RCC 7860 (cell line): ENCODE data around the gene LAPTM5.
"Not testable (repeated sequence)": the region's sequence is repeated elsewhere in the genome, so short reads cannot be mapped to it uniquely, and the experiment has no call there.

ENCODE experiments used
- DNase-seq: peaks from one replicate; pipeline ENCODE4 v3.0.0-alpha.2; 2015; ENCODE audit warnings: low spot score
- FAIRE-seq: peaks from 2 replicates; lab custom pipeline; 2012; peaks lifted over from hg19 to GRCh38; lab: Jason Lieb, UNC

The LAPTM5 gene

DNA sequence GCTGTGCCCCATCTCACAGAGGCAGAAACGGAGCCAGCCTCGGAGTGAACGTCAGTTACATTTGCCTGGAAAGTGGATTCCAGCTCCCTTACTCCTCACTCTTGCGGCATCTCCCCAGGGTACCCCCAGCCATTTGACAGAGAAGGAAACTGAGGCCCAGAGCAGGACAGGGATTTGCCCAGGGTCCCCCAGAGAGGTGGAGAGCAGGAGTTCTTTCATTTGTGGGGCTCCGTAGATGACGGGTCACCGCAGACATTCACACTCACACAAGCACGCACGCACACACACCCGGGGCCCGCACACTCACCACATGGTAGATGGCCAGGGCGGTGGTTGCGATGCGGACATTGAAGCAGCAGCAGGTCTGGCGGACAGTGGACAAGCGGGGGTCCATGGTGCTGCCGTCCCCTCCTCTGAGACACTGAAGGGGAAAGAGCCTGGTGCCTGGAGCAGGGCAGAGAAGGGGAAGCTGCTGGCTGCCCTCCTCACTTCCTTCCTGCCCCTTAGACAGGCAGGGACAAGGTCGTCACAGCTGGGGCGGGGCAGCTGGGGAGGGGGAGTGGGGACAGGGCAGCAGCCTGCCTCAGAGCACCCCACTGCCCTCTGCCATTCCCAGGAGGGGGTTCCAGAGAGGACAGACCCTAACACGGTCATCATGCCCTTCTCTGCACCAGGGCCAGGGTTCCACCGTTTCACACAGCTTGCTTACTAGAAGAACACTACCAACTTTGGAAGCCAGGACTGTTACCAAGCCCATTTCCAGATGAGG lies at the start of gene LAPTM5:
LAPTM5 (minus strand) TSS at position 423 of the 769 bp plus-strand sequence; CDS start at position 394, 29 bp downstream.
- no peak for FAIRE-seq

DNA sequence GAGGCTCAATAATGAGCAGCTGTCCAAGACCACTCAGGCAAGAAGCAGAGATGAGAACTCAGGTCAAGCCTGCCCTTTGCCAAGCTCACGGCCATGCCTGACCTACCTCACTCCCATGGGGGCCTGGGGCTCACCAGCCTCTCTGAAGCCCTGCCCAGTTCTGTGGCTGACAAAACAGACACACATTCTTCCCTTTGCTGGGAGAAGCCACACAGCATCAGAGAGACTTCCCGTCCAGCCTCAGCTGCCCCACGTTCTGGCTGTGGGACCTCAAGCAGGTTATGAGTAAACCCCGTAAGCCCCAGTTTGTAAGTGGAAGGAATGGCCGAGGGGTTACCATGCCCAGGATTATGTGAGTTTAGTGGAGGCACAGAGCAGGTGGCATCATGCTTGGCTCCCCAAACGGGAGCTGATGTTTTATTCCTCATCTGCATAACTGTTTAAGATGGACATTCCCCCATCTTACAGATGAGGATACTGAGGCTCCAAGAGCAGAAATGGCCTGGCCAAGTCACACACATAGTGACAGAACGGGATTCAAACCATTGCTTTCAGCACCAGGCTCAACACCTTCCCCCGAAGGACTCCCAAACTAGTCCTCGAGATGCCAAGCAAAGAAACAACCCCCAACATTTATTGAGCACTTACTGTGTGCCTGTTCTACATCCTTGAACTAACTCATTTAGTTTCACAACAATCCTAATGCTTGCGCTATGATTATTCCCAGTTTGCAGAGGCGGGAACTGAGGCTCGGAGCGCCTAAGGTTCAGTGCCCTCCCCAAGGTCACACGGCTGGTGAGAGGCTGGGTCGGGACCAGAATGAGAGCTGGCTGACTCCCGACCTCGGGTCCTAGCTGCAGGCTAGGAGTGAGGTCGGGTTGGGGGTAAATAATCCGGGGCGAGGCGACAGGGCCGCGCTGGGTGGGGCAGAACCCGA lies 49.1 kb upstream of the LAPTM5 start:
- no peak for DNase-seq
- FAIRE-seq = no peak

More for the DNA sequence above, at the start of gene LAPTM5:
- DNase-seq = no peak

DNA sequence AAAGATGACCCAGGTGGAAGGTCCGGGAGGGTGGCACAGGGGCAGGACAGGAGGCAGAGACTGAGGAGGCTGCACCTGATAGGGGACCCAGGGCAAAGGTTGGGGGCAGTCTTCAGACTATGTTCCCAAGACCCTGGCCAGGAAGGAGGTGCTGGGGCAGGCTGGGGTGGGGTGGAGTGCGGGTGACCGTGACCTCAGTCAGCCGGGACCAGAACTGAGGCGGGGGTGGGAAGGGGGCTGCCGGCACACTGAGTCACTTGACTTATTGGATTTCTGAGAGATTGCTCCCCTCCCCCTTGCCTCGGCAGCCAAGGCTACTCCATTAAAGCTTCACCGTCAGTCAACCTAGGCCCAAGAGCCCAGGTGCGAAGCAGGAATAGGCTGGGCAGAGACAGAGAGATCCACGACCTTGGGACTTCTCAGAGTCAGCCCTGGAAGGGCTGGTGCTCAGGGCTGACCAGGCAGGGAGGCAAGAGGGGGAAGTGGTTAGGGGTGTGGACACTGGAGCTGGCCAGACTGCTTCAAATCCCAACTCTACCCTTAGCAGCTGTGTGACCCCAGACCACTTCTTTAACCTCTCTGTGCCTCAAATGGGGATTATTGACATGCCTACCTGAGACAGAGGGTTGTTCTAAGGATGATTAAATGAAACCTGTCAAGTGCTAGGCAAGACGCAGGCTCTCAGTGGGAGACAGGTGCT lies 47.9 kb upstream of the LAPTM5 start:
- DNase-seq = no peak
- FAIRE-seq = no peak

DNA sequence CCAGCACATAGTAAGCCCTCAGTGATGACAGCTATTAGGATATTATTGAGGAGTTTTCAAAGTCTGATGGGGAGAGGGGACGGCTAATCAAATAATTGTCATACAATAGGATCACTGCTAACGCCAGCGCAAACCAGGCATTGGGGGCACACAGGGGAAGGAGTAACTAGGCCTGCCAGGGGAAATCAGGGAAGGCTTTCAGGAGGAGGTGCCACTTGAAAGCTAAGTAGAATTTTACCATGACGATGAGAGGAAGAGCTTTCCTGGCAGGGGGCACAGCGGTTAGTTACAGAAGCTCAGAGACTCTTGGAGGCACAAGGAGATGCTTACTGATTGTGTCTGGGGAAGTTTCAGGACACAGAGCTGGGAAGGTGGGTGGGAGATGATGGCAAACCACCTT lies 47.2 kb upstream of the LAPTM5 start:
- DNase-seq (no peak), FAIRE-seq (no peak)

GRCh38 chr1:30804352-30804751 lies 46.8 kb upstream of the LAPTM5 start:
- no peak for FAIRE-seq
- no peak for DNase-seq

- no peak for FAIRE-seq
- no peak for DNase-seq
Observed at GRCh38 chr1:30803562-30803961, 46.0 kb upstream of the LAPTM5 start.

DNA sequence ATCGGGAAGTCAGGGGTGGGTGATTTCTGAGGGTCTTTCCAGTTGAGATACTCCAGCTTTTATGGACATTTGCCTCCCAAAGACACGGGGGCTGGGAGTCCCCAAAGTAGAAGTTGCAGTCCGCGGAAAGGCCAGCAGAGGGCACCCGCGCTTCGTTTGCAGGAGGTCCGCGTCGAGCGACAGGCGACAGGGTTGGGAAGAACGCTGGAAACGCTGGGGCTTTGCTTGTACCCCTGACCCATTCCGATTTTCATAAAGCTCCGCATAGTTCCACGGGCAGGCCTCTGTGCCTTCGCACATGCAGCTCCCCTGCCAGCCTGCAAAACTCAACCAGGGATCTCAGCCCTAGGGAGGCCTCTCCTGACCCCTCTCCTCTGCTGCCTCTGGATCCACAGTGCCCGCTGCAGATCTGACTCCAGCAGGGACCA lies 44.2 kb upstream of the LAPTM5 start:
- FAIRE-seq (no peak), DNase-seq (peak; percentile 29)

GRCh38 chr1:30799233-30799511 lies 41.6 kb upstream of the LAPTM5 start:
- FAIRE-seq = no peak
- no peak for DNase-seq

DNA sequence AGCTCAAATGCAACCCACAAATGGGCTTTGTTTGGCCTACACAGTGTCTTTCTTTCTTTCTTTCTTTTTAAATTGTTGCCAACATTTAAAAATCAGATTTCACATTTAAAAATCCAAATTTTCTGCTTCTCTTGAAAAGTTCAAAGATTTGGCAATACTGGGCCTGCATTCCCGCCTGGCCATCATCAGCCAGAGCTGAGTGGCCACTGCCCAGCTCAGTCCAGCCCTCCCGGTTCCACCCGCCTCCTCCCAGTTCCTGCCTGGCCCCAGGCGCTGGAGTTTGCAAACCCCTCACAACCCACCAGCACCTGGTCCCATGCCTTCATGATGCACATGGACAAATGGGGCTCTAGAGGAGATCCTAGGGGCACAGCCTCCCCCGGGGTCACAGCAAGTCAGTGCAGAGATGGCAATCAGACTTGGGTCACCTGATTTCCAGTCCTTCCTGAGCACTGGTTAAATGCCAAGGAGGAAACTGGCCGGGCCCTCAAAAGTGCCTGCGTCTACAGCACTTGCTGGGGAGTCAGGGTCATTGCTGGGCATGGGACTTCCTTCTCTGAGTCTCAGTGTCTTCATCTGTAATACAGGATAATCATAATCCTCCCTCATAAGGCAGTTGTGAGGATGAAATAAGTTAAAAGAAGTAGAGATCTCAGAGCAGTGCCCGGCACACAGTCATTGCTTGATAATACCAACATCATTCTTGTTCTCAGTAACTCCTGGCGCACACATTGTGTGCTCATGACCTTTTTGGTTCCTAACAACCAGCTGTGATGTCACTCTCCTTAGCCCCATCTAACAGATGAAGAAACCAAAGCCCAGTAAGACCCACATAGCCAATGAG lies 41.0 kb upstream of the LAPTM5 start:
- DNase-seq = no peak
- no peak for FAIRE-seq

DNA sequence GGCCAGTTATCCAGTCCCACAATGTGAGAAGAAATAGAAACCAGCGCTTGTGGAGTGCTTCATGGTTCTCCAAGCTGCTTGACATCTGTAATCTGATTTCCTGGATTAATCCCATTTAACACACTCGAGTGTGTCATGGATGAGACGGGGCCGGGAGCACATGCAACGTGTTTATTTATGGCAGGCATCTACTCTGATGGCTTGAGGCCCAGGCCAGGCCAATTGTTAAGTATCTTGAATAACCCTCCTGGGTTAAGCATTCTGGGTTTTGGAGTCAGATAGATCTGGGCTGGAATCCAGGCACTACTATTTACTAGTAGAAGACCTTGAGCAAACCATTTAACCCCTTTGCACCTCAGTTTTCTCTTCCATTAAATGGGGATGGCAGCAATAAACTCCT lies 37.5 kb upstream of the LAPTM5 start:
- DNase-seq = no peak
- FAIRE-seq = no peak

DNA sequence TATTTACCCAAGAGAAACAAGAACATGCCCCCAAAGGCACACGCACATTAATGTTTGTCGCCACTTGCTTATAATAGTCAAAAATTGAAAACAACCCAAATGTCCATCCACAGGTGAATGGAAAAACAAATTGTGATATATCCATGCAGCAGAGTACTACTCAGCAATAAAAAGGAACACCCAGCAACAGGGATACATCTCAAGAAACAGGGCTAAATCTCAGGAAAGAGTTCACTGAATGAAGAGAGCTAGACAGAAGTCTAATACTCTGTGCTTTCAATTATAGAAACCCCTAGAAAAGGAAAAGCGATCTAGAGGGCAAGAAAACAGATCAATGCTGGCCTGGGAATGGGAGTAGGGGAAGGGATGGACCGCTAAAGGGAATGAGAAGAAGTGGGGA lies 36.7 kb upstream of the LAPTM5 start:
- no peak for FAIRE-seq
- DNase-seq = no peak

GRCh38 chr1:30793209-30793608 lies 35.6 kb upstream of the LAPTM5 start:
- DNase-seq (no peak), FAIRE-seq (no peak)

DNA sequence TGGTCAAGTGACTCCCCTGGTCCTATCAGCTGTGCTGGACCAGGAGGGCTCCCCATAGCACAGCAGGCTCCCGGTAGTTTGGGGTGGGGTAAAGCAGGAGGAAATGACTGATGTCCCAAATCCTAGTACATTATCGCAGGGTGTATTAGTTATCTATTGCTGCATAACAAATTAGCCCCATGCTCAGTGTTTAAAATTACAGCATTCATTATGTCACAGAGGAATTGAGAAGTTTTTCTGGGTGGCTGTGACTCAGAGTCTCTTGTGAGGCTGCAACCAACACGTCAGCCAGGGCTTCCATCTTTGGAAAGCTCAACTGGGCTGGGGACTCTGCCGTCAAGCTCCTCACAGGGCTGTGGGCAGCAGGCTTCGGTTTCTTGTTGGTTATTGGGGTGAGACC lies 34.3 kb upstream of the LAPTM5 start:
- no peak for FAIRE-seq
- DNase-seq = no peak

GRCh38 chr1:30790850-30791778 lies 33.5 kb upstream of the LAPTM5 start:
- no peak for FAIRE-seq
- no peak for DNase-seq

DNA sequence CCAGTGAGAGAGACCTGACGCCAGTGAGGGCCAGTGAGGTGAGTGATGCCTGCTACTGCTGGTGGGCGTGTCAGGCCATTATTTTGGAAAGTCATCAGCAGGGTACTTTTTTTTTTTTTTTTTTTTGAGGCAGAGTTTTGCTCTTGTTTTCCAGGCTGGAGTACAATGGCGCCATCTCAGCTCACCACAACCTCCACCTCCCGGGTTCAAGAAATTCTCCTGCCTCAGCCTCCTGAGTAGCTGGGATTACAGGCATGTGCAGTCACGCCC lies 32.6 kb upstream of the LAPTM5 start:
- not testable (repeated sequence) for FAIRE-seq, DNase-seq

DNA sequence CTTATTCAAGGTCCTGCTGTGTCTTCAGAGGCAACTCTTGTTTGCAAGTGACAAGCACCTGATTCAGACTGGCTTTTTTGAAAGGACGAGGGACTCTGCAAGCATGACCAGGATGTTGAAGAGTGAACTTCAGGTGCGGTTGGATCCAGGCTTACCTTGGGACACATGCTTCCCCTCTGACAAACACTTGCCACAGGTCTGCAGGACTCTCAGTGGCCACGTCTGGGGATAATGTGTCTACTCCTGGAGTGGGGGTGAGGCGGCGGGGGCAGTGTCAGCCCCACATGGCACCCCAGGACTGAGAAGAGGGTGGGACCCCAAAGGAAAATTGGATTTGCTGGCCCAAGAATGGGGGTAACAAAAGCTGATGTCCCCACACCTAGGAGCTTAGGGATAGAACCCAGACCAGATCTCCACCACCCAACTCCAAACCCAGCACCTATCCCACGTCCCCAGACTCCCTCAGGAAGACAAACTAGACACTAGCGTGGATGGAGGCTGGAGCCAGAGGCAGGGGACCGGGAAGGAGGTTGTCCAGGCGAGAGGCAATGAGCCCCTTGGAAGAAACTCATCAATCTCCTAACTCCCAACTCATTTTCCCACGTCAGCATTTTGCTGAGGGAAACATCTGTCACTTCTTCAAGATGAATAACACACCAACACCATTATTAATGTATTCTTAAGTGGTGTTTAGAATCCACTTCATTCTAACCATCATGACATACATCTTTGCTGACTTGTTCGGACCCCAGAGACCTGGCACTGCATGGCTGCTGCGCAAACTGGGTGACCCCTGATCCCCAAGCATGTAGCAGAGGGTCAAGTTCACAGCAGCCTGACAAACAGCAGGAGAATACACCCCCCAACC lies 32.0 kb upstream of the LAPTM5 start:
- no peak for DNase-seq
- no peak for FAIRE-seq

DNA sequence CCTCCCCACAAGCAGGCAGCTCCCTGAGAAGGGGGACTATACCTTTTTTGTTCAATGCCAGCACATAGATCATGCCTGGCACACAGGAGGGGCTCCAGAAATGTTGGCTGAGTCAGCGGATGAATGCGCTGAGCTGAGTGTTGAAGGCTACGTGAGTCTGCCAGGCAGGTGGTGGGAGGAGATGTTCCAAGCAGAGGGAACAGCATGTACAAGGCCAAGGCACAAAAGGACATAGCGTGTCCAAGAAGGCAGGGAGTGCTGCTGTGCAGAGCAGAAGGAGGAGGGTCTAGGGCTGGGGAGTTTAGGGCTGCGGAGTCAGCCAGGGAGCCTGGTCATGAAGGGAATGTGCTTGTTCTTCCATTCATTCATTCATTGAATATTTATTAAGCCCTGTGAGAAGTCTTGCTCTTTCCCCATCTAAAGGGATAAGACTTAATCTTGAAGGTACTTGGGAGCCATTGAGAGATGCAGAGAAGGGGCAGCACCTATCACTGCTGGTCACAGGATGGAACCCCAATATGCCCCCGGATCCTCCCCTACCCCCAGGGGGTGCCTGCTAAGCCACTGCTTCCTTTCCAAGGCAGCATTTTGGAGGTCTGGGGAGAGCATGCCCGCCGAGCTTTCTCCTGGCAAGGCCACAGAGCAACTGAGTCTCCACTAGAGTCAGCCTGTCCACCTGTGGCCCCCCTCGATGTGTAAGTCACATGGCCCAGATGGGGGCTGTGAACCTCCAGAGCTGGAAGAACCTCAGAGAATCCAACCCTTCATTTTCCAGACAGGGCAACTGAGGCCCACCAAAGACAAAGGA lies 31.2 kb upstream of the LAPTM5 start:
- DNase-seq (no peak), FAIRE-seq (no peak)
